Measurements from ENCODE around the gene PTPRN2. TPM values are rescaled to one million over a fixed set of nuclear protein-coding genes. Genes with fewer than 3 reads are reported as not detected.

Gene PTPRN2
- total and polyA plus RNA-seq, 2 donors from 2014 or later, result 4.8 to 6.2 TPM

GRCh38 chr7:158596745-158597144 lies 9.1 kb upstream of the PTPRN2 start:
- Histone ChIP-seq H3K27me3 (ENCODE audit: control insufficient read depth, insufficient read depth, low read length) (no peaks in the 10 kb centered on the region), H3K27ac (ENCODE audit: low read depth in 2 of 2, low read length in 2 of 2) (no peak overlapping the region), H3K9me3 (ENCODE audit: control insufficient read depth in 2 of 3, insufficient read depth in 1 of 3, low read length in 3 of 3) (peaks cover 0 to 2% (median 0%) of the 10 kb centered on the region in 3 donors), H3K4me3 (ENCODE audit: low read length in 3 of 3) (no peak overlapping the region), H3K9ac (ENCODE audit: low read length in 3 of 3) (no peak overlapping the region), H3K4me1 (ENCODE audit: control insufficient read depth in 2 of 3, insufficient read depth in 2 of 3, low read depth in 1 of 3, low read length in 3 of 3) (no peaks in the 10 kb centered on the region), H3K36me3 (ENCODE audit: control insufficient read depth in 2 of 3, insufficient read depth in 3 of 3, low read length in 3 of 3) (no peaks in the 10 kb centered on the region)
- DNase-seq, result no peak
- no peak for FAIRE-seq
- intact Hi-C loops (cut with DNase I), result no loop called here
- no peak for TF ChIP-seq CTCF (IDR thresholded peaks at IDR 0.05; ENCODE audit: borderline replicate concordance, extremely low read depth, insufficient read depth)

- no peak overlapping the region for H3K27ac ChIP-seq (ENCODE audit: low read depth in 2 of 2, low read length in 2 of 2)
- no peak for FAIRE-seq
- no peak overlapping the region for H3K9ac ChIP-seq (ENCODE audit: low read length in 3 of 3)
- no peaks in the 10 kb centered on the region for H3K27me3 ChIP-seq (ENCODE audit: control insufficient read depth, insufficient read depth, low read length)
- H3K36me3 ChIP-seq (ENCODE audit: control insufficient read depth in 2 of 3, insufficient read depth in 3 of 3, low read length in 3 of 3), result no peaks in the 10 kb centered on the region
- H3K4me3 ChIP-seq (ENCODE audit: low read length in 3 of 3), result no peak overlapping the region
- DNase-seq, result no peak
- intact Hi-C loops (cut with DNase I), result no loop called here
- H3K9me3 ChIP-seq (ENCODE audit: control insufficient read depth in 2 of 3, insufficient read depth in 1 of 3, low read length in 3 of 3), result peaks cover 0 to 2% (median 0%) of the 10 kb centered on the region in 3 donors
- H3K4me1 ChIP-seq (ENCODE audit: control insufficient read depth in 2 of 3, insufficient read depth in 2 of 3, low read depth in 1 of 3, low read length in 3 of 3), result no peaks in the 10 kb centered on the region
- TF ChIP-seq CTCF (IDR thresholded peaks at IDR 0.05; ENCODE audit: borderline replicate concordance, extremely low read depth, insufficient read depth), result no peak
Measured at GRCh38 chr7:158596309-158596708, 8.7 kb upstream of the PTPRN2 start.

- H3K27ac ChIP-seq (ENCODE audit: low read depth in 2 of 2, low read length in 2 of 2), result no peak overlapping the region
- H3K9me3 ChIP-seq (ENCODE audit: control insufficient read depth in 2 of 3, insufficient read depth in 1 of 3, low read length in 3 of 3), result peaks cover 0 to 2% (median 0%) of the 10 kb centered on the region in 3 donors
- TF ChIP-seq CTCF (IDR thresholded peaks at IDR 0.05; ENCODE audit: borderline replicate concordance, extremely low read depth, insufficient read depth), result no peak
- peak in 2 of 5 donors; percentile 56 to 61 for DNase-seq
- no peaks in the 10 kb centered on the region for H3K4me1 ChIP-seq (ENCODE audit: control insufficient read depth in 2 of 3, insufficient read depth in 2 of 3, low read depth in 1 of 3, low read length in 3 of 3)
- peak overlapping the region in 1 of 3 donors; percentile 45 for H3K4me3 ChIP-seq (ENCODE audit: low read length in 3 of 3)
- no peak overlapping the region for H3K9ac ChIP-seq (ENCODE audit: low read length in 3 of 3)
- no peaks in the 10 kb centered on the region for H3K27me3 ChIP-seq (ENCODE audit: control insufficient read depth, insufficient read depth, low read length)
- FAIRE-seq, result no peak
- no peaks in the 10 kb centered on the region for H3K36me3 ChIP-seq (ENCODE audit: control insufficient read depth in 2 of 3, insufficient read depth in 3 of 3, low read length in 3 of 3)
- intact Hi-C loops (cut with DNase I), result no loop called here
Measured at GRCh38 chr7:158595068-158595467, 7.4 kb upstream of the PTPRN2 start.

GRCh38 chr7:158592541-158592940 lies 4.9 kb upstream of the PTPRN2 start:
- no peaks in the 10 kb centered on the region for H3K36me3 ChIP-seq (ENCODE audit: control insufficient read depth in 2 of 3, insufficient read depth in 3 of 3, low read length in 3 of 3)
- intact Hi-C loops (cut with DNase I), result no loop called here
- H3K9me3 ChIP-seq (ENCODE audit: control insufficient read depth in 2 of 3, insufficient read depth in 1 of 3, low read length in 3 of 3), result peaks cover 0 to 2% (median 0%) of the 10 kb centered on the region in 3 donors
- no peaks in the 10 kb centered on the region for H3K4me1 ChIP-seq (ENCODE audit: control insufficient read depth in 2 of 3, insufficient read depth in 2 of 3, low read depth in 1 of 3, low read length in 3 of 3)
- no peak for FAIRE-seq
- no peak overlapping the region for H3K4me3 ChIP-seq (ENCODE audit: low read length in 3 of 3)
- H3K27ac ChIP-seq (ENCODE audit: low read depth in 2 of 2, low read length in 2 of 2), result no peak overlapping the region
- no peak overlapping the region for H3K9ac ChIP-seq (ENCODE audit: low read length in 3 of 3)
- H3K27me3 ChIP-seq (ENCODE audit: control insufficient read depth, insufficient read depth, low read length), result no peaks in the 10 kb centered on the region
- DNase-seq, result no peak
- no peak for TF ChIP-seq CTCF (IDR thresholded peaks at IDR 0.05; ENCODE audit: borderline replicate concordance, extremely low read depth, insufficient read depth)

Data from kidney (tissue), 14 donors.